ENCODE measurements around the gene OLFM2. TPM values are rescaled to one million over a fixed set of nuclear protein-coding genes. Genes with fewer than 3 reads are reported as not detected.

OLFM2 gene
- total and polyA plus RNA-seq, 2 of the 4 experiments (the other 2 are of a cell fraction) = 2.7 to 5.1 TPM

DNA sequence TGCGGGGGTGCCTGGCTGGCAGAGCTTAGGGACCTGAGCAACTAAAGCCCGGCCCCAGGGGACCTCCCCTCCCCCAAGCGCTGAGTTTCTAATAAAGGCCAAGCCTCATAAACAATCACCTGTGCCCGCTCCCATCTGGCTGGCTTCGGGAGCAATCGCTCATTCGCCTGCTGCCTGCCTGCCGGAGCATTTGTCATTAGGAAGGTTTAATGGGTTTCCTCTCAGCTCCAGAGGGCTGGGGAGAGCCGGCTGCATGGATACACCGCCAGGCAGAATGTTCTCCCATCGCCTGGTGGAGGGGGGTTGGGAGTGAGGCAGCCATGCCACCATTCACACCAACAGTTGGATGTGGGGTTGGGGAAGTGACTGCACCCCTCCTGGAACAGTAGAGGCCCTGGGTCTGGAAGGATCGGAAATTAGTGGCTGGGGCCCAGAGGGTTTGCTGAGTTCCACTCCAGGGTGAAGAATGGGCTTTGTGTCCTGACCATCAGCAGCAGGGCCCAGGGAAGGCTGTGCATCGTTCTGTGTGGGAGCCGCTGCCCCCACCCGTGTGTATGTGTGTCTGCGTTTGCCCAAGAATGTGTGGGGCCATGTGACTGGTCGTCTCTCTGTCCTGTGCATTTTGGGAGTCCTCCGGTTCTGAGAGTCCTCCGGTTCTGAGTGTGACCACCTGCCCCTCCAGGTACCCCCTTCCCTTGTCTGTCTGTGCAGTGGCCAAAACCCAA, 85.9 kb downstream of the OLFM2 start:
- no TSS peak for BruUV-seq (replicated peaks)
- H3K14ac ChIP-seq (replicated peaks; ENCODE audit: low read depth, low read length) = no peak overlapping the region
- no peak overlapping the region for H4K8ac ChIP-seq (ENCODE audit: low read depth in 2 of 2, low read length in 2 of 2)
- H3K27me3 ChIP-seq (ENCODE audit: control insufficient read depth, insufficient read depth, low read length) = no peaks in the 10 kb centered on the region
- H3K9me3 ChIP-seq (ENCODE audit: control insufficient read depth, insufficient read depth, low read length) = no peaks in the 10 kb centered on the region
- TF ChIP-seq CHD1 (IDR thresholded peaks at IDR 0.05; ENCODE audit: low read depth, low read length) = no peak
- no peak for TF ChIP-seq MXI1 (IDR thresholded peaks at IDR 0.05; ENCODE audit: borderline replicate concordance, low read depth, low read length)
- TF ChIP-seq RAD21 (IDR thresholded peaks at IDR 0.05; ENCODE audit: low read length) = no peak
- TF ChIP-seq, protein P1, sequence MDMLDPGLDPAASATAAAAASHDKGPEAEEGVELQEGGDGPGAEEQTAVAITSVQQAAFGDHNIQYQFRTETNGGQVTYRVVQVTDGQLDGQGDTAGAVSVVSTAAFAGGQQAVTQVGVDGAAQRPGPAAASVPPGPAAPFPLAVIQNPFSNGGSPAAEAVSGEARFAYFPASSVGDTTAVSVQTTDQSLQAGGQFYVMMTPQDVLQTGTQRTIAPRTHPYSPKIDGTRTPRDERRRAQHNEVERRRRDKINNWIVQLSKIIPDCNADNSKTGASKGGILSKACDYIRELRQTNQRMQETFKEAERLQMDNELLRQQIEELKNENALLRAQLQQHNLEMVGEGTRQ (IDR thresholded peaks at IDR 0.05; ENCODE audit: low read depth, low read length) = no peak
- TF ChIP-seq, protein P2, sequence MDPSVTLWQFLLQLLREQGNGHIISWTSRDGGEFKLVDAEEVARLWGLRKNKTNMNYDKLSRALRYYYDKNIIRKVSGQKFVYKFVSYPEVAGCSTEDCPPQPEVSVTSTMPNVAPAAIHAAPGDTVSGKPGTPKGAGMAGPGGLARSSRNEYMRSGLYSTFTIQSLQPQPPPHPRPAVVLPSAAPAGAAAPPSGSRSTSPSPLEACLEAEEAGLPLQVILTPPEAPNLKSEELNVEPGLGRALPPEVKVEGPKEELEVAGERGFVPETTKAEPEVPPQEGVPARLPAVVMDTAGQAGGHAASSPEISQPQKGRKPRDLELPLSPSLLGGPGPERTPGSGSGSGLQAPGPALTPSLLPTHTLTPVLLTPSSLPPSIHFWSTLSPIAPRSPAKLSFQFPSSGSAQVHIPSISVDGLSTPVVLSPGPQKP (IDR thresholded peaks at IDR 0.05; ENCODE audit: borderline replicate concordance, low read depth, low read length) = no peak
- no peak for TF ChIP-seq RCOR1 (IDR thresholded peaks at IDR 0.05; ENCODE audit: insufficient replicate concordance, low read length)
- TF ChIP-seq SMC3 (IDR thresholded peaks at IDR 0.05; ENCODE audit: low read depth, low read length) = no peak
- no peak for TF ChIP-seq BHLHE40 (IDR thresholded peaks at IDR 0.05; ENCODE audit: low read depth, low read length)
- TF ChIP-seq FOS (IDR thresholded peaks at IDR 0.05; ENCODE audit: low read depth, low read length) = no peak
- TF ChIP-seq NFE2L2 (IDR thresholded peaks at IDR 0.05; ENCODE audit: low read depth, low read length) = no peak
- no peak for TF ChIP-seq RFX5 (IDR thresholded peaks at IDR 0.05; ENCODE audit: low read depth, low read length)
- no peak for TF ChIP-seq MAFK (IDR thresholded peaks at IDR 0.05; ENCODE audit: low read depth, low read length)
- TF ChIP-seq, protein P3, sequence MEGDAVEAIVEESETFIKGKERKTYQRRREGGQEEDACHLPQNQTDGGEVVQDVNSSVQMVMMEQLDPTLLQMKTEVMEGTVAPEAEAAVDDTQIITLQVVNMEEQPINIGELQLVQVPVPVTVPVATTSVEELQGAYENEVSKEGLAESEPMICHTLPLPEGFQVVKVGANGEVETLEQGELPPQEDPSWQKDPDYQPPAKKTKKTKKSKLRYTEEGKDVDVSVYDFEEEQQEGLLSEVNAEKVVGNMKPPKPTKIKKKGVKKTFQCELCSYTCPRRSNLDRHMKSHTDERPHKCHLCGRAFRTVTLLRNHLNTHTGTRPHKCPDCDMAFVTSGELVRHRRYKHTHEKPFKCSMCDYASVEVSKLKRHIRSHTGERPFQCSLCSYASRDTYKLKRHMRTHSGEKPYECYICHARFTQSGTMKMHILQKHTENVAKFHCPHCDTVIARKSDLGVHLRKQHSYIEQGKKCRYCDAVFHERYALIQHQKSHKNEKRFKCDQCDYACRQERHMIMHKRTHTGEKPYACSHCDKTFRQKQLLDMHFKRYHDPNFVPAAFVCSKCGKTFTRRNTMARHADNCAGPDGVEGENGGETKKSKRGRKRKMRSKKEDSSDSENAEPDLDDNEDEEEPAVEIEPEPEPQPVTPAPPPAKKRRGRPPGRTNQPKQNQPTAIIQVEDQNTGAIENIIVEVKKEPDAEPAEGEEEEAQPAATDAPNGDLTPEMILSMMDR (conservative IDR thresholded peaks at IDR 0.05; ENCODE audit: low read depth, low read length) = no peak
- no peak for TF ChIP-seq MAZ (IDR thresholded peaks at IDR 0.05; ENCODE audit: borderline replicate concordance, low read depth, low read length)
- TF ChIP-seq POLR2A (IDR thresholded peaks at IDR 0.05; ENCODE audit: low read depth, low read length) = no peak
- no peak for TF ChIP-seq CEBPB (IDR thresholded peaks at IDR 0.05; ENCODE audit: low read depth, low read length)
- peaks cover 15% of the 10 kb centered on the region for H4K20me1 ChIP-seq (ENCODE audit: insufficient read depth, low read length)
- peak overlapping the region; percentile 78 for H2AK9ac ChIP-seq (replicated peaks; ENCODE audit: low read depth, low read length, poor library complexity)
- H3K79me1 ChIP-seq (ENCODE audit: low read depth in 1 of 2, low read length in 2 of 2) = peaks cover 17 to 41% of the 10 kb centered on the region in 2 experiments
- no peak overlapping the region for H2BK15ac ChIP-seq (ENCODE audit: low read depth, low read length)
- H2BK5ac ChIP-seq (ENCODE audit: low read depth, low read length, poor library complexity, severe bottlenecking) = no peak overlapping the region
- H4K91ac ChIP-seq (ENCODE audit: insufficient read depth, low read depth, low read length) = no peak overlapping the region
- H2BK120ac ChIP-seq (ENCODE audit: low read depth, low read length) = no peak overlapping the region
- no peak overlapping the region for H3K23ac ChIP-seq (ENCODE audit: low read depth, low read length)
- ChIA-PET CTCF (no interaction called here), POLR2A (ENCODE audit: unreplicated experiment) (no interaction called here)
- no peak overlapping the region for H3K56ac ChIP-seq (ENCODE audit: extremely low read depth, insufficient read depth, low read length)
- no peak overlapping the region for H3K9ac ChIP-seq (ENCODE audit: low read depth, low read length)
- peaks cover 9% of the 10 kb centered on the region; the same call in 1 of the 2 replicates for H3K9me1 ChIP-seq (ENCODE audit: insufficient read depth, low read length)
- H2AK5ac ChIP-seq (ENCODE audit: low read depth, low read length) = no peak overlapping the region; the same call in 1 of the 2 replicates
- no peak overlapping the region for H3K4ac ChIP-seq (ENCODE audit: low read depth, low read length)
- dilution Hi-C loops (cut with HindIII; ENCODE audit: low sequenced_read_pairs, unreplicated experiment) (no loop called here), intact Hi-C loops (cut with micrococcal nuclease) (no loop called here), in situ Hi-C loops (cut with MboI; ENCODE audit: low sequenced_read_pairs) (no loop called here)
- no peak overlapping the region for H2AFZ ChIP-seq (replicated peaks; ENCODE audit: low read length, poor library complexity)
- no peak overlapping the region for H2BK20ac ChIP-seq (ENCODE audit: low read depth, low read length)
- no peak overlapping the region for H3K18ac ChIP-seq (ENCODE audit: low read depth, low read length)
- DNase-seq = no peak
- peaks cover 5% of the 10 kb centered on the region for H3K4me1 ChIP-seq (ENCODE audit: control insufficient read depth, insufficient read depth, low read length)
- H4K5ac ChIP-seq (ENCODE audit: low read depth, low read length) = no peak overlapping the region
- no peak overlapping the region for H3K27ac ChIP-seq (ENCODE audit: insufficient read depth, low read length)
- WGBS, 2 experiments (ENCODE audit: extremely low coverage in 2 of 2, insufficient read length in 1 of 2) = 64% methylated on average over 9 of the region's 19 CpGs; no CpG with 5 or more reads in 1 of the 2 experiments
- no peak overlapping the region for H3K4me3 ChIP-seq (ENCODE audit: insufficient read depth, low read depth, low read length)
- ATAC-seq (ENCODE audit: low read depth) = no peak
- peaks cover 12% of the 10 kb centered on the region for H3K36me3 ChIP-seq (ENCODE audit: control insufficient read depth, insufficient read depth, low read length)
- H3K4me2 ChIP-seq (ENCODE audit: low read depth, low read length) = no peak overlapping the region
